ENCODE data around the gene SULT1C4.

The SULT1C4 gene

DNA sequence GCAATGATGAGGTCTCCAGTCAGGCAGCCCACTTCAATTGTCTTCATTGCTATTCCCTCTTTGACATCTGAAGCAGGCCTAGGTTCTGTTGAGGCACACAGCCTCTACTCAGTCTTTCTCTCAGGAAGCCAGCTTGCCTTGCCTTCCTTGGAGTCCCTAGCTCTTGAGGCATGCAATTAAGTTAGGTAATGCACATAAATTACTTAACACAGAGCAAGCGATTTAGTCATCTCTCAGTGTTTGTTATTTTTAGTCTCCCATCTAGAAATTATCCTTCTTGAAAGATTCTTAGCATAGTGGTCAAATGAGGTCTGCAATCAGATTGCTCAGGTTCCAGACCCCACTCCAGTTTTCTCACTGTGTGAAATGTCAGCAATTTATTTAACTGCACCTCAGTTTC is 32.0 kb downstream of the SULT1C4 start:
- Histone ChIP-seq H3K27me3 (ENCODE audit: control insufficient read depth in 2 of 2, insufficient read depth in 2 of 2, low read length in 2 of 2) (no peaks in the 10 kb centered on the region), H3K4me1 (ENCODE audit: control insufficient read depth in 2 of 2, insufficient read depth in 2 of 2, low read length in 2 of 2) (no peaks in the 10 kb centered on the region), H3K36me3 (ENCODE audit: control insufficient read depth in 2 of 2, insufficient read depth in 2 of 2, low read length in 2 of 2) (no peaks in the 10 kb centered on the region), H3K4me3 (ENCODE audit: low read length in 2 of 2) (no peak overlapping the region), H3K9ac (ENCODE audit: low read depth in 1 of 2, low read length in 2 of 2) (no peak overlapping the region), H3K27ac (ENCODE audit: low read depth in 2 of 2, low read length in 2 of 2) (no peak overlapping the region), H3K9me3 (ENCODE audit: control insufficient read depth in 2 of 2, low read length in 2 of 2) (peaks cover 5% of the 10 kb centered on the region in 2 donors)

DNA sequence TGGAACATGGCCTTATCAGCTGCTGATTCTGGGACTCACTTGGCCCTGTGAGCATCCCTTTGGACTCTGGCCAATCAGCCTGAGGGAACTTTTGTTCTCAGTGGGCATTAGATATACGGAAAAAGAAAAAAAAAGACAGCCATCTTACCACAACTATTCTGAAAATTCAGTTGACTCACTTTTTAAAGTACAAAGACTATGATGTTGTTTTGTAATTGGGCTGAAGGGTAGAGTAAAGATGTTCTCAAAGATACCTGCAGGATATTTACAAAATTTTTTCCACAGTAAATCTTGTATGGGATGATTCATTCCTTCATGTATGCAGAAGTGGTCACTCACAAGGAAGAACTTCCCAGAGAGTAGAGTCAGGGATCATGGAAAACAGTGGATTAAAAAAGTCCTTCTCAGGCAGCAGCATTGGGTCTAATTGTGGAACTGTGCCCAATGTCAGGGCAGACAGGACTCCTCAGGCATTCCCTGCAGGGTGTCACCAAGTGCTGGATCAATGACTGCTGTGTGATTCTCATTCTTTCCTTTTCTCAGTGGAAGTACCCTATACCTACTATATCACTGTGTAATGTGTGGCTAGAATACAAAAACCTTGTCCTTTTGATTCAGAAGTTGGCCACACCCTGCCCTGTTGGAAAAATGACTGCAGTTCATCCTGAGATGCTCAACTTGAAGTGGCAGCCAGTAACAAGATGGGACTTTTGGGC is 35.4 kb downstream of the SULT1C4 start:
- H3K4me3 ChIP-seq (ENCODE audit: low read length in 2 of 2), result no peak overlapping the region
- no peaks in the 10 kb centered on the region for H3K36me3 ChIP-seq (ENCODE audit: control insufficient read depth in 2 of 2, insufficient read depth in 2 of 2, low read length in 2 of 2)
- no peak overlapping the region for H3K9ac ChIP-seq (ENCODE audit: low read depth in 1 of 2, low read length in 2 of 2)
- H3K27me3 ChIP-seq (ENCODE audit: control insufficient read depth in 2 of 2, insufficient read depth in 2 of 2, low read length in 2 of 2), result no peaks in the 10 kb centered on the region
- no peaks in the 10 kb centered on the region for H3K9me3 ChIP-seq (ENCODE audit: control insufficient read depth in 2 of 2, low read length in 2 of 2)
- H3K27ac ChIP-seq (ENCODE audit: low read depth in 2 of 2, low read length in 2 of 2), result no peak overlapping the region
- H3K4me1 ChIP-seq (ENCODE audit: control insufficient read depth in 2 of 2, insufficient read depth in 2 of 2, low read length in 2 of 2), result no peaks in the 10 kb centered on the region

DNA sequence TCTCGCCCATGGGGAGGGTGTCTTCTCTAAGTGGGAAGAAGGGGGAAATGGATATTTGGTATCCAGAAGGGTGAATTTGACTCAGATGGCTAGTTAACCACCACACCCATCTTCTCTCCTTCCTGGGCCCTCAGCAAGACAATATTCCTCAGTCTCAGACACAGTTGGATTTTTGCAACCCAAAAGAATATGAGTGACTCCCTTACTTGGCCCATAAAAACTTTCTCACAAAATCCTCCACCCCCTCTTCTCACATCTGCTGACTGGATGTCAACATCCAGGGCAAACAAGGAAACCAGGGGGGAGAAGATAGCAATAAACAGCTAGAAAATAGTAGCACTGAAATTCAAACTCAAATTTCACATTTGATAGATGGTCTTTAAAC is 35.9 kb downstream of the SULT1C4 start:
- no peak overlapping the region for H3K9ac ChIP-seq (ENCODE audit: low read depth in 1 of 2, low read length in 2 of 2)
- H3K27me3 ChIP-seq (ENCODE audit: control insufficient read depth in 2 of 2, insufficient read depth in 2 of 2, low read length in 2 of 2), result no peaks in the 10 kb centered on the region
- H3K4me1 ChIP-seq (ENCODE audit: control insufficient read depth in 2 of 2, insufficient read depth in 2 of 2, low read length in 2 of 2), result no peaks in the 10 kb centered on the region
- H3K36me3 ChIP-seq (ENCODE audit: control insufficient read depth in 2 of 2, insufficient read depth in 2 of 2, low read length in 2 of 2), result no peaks in the 10 kb centered on the region
- H3K9me3 ChIP-seq (ENCODE audit: control insufficient read depth in 2 of 2, low read length in 2 of 2), result no peaks in the 10 kb centered on the region
- no peak overlapping the region for H3K27ac ChIP-seq (ENCODE audit: low read depth in 2 of 2, low read length in 2 of 2)
- H3K4me3 ChIP-seq (ENCODE audit: low read length in 2 of 2), result no peak overlapping the region

DNA sequence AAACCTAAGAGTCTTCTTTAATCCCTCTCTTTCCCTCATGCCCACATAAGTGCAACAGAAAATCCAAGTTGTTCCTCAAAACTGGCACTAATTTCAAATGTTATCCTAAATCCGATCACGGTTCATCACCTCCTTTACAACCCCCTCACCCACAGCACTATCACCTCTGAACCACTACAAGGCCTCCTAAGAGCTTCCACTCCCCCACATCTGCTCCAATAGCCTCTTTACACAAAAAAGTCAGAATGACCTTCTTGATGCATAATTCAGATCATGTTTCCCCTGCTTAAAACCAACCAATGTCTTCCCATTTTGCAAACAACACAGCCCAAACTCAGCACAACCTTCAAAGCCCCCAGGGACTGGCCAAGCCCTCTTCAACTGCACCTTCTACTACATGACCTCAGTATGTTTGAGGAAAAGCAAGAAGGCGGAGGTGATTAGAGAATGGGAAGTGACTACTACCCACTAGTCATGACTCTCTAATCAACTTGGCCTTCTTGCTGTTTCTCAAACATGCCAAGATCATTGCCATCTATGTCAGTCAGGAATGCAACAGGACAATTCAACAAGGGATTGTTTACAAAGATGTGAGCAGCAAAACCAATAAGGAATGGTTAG is 36.6 kb downstream of the SULT1C4 start:
- Histone ChIP-seq H3K36me3 (ENCODE audit: control insufficient read depth in 2 of 2, insufficient read depth in 2 of 2, low read length in 2 of 2) (no peaks in the 10 kb centered on the region), H3K27me3 (ENCODE audit: control insufficient read depth in 2 of 2, insufficient read depth in 2 of 2, low read length in 2 of 2) (no peaks in the 10 kb centered on the region), H3K9me3 (ENCODE audit: control insufficient read depth in 2 of 2, low read length in 2 of 2) (no peaks in the 10 kb centered on the region), H3K4me3 (ENCODE audit: low read length in 2 of 2) (no peak overlapping the region), H3K27ac (ENCODE audit: low read depth in 2 of 2, low read length in 2 of 2) (no peak overlapping the region), H3K9ac (ENCODE audit: low read depth in 1 of 2, low read length in 2 of 2) (no peak overlapping the region), H3K4me1 (ENCODE audit: control insufficient read depth in 2 of 2, insufficient read depth in 2 of 2, low read length in 2 of 2) (no peaks in the 10 kb centered on the region)

DNA sequence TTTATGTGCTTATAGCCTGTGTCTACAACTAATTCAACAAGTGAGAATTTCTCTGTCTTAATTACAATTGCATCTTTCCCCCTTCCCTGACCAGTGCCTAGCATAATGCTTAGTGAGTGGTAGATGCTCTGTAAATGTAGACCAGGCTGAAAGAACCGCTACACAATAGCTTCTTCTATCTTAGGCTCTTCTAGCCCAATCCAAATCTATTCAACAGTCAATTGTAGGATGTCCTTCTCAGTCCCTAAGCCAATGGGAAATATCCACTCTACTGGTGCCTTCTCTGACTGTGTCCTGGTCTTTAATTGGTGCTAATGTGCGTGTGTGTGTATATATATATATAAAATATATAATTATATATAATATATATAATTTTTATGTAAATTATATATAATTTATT is 37.2 kb downstream of the SULT1C4 start:
- Histone ChIP-seq H3K4me1 (ENCODE audit: control insufficient read depth in 2 of 2, insufficient read depth in 2 of 2, low read length in 2 of 2) (no peaks in the 10 kb centered on the region), H3K9me3 (ENCODE audit: control insufficient read depth in 2 of 2, low read length in 2 of 2) (no peaks in the 10 kb centered on the region), H3K4me3 (ENCODE audit: low read length in 2 of 2) (no peak overlapping the region), H3K27ac (ENCODE audit: low read depth in 2 of 2, low read length in 2 of 2) (no peak overlapping the region), H3K36me3 (ENCODE audit: control insufficient read depth in 2 of 2, insufficient read depth in 2 of 2, low read length in 2 of 2) (no peaks in the 10 kb centered on the region), H3K9ac (ENCODE audit: low read depth in 1 of 2, low read length in 2 of 2) (no peak overlapping the region), H3K27me3 (ENCODE audit: control insufficient read depth in 2 of 2, insufficient read depth in 2 of 2, low read length in 2 of 2) (no peaks in the 10 kb centered on the region)

DNA sequence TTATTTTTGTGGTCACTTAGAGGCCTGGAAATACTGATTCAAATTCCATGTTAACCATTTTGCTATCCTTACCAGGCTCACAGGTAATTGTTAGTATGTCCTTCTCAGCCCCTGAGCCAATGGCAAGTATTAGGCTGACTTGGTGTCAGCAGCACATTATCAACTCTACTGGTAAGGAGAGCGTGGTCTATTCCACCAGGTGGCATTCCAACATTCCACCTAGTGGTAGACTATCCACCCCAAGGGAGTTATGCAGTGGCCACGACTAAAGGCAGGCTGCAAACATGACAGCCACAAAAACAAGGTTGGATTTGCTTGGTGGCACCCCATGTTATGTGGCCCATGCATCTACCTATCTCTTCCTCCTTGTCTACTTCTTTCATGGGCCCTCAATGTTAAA is 39.5 kb downstream of the SULT1C4 start:
- Histone ChIP-seq H3K27me3 (ENCODE audit: control insufficient read depth in 2 of 2, insufficient read depth in 2 of 2, low read length in 2 of 2) (no peaks in the 10 kb centered on the region), H3K4me3 (ENCODE audit: low read length in 2 of 2) (no peak overlapping the region), H3K9me3 (ENCODE audit: control insufficient read depth in 2 of 2, low read length in 2 of 2) (no peaks in the 10 kb centered on the region), H3K9ac (ENCODE audit: low read depth in 1 of 2, low read length in 2 of 2) (no peak overlapping the region), H3K27ac (ENCODE audit: low read depth in 2 of 2, low read length in 2 of 2) (no peak overlapping the region), H3K36me3 (ENCODE audit: control insufficient read depth in 2 of 2, insufficient read depth in 2 of 2, low read length in 2 of 2) (no peaks in the 10 kb centered on the region), H3K4me1 (ENCODE audit: control insufficient read depth in 2 of 2, insufficient read depth in 2 of 2, low read length in 2 of 2) (no peaks in the 10 kb centered on the region)

DNA sequence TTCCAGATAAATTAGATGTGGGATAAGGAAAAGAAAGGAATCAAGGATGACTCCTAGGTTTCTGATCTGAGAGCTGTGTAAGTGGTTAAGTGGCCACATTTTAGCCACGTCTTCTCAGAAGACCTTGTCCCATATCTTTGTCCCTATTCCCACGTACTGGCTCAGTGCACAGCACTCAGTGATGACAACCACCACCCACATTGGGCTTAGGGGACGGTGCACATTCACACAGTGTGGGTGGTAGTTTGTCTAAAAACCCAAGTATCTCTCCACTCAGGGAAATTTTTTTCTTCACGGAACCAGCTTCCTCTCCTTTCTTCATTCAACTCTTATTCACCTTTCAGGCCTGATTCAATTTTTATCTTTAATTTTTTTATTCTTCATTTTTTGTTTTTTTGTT is 40.7 kb downstream of the SULT1C4 start:
- Histone ChIP-seq H3K9ac (ENCODE audit: low read depth in 1 of 2, low read length in 2 of 2) (no peak overlapping the region), H3K36me3 (ENCODE audit: control insufficient read depth in 2 of 2, insufficient read depth in 2 of 2, low read length in 2 of 2) (no peaks in the 10 kb centered on the region), H3K4me1 (ENCODE audit: control insufficient read depth in 2 of 2, insufficient read depth in 2 of 2, low read length in 2 of 2) (no peaks in the 10 kb centered on the region), H3K27ac (ENCODE audit: low read depth in 2 of 2, low read length in 2 of 2) (no peak overlapping the region), H3K27me3 (ENCODE audit: control insufficient read depth in 2 of 2, insufficient read depth in 2 of 2, low read length in 2 of 2) (no peaks in the 10 kb centered on the region), H3K9me3 (ENCODE audit: control insufficient read depth in 2 of 2, low read length in 2 of 2) (no peaks in the 10 kb centered on the region), H3K4me3 (ENCODE audit: low read length in 2 of 2) (no peak overlapping the region)

DNA sequence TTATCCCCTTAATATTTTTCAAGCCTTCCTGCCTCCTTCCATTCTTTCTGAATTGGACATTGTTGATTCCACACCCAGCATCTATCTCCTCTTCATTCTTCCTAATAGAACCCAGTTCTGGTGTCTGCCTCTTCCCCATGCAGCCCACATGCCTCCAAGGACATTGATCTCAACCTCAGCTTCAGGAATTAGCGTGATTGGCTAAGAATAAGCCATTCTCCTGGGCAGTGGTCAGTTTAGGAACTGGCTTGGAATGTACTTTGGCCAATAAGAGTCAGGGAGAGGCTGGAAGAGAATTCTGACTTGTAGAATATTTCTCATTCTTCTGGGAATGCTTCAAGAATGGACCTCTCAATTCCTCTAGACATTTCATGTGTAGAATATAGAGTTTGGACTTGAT is 45.3 kb downstream of the SULT1C4 start:
- H3K36me3 ChIP-seq (ENCODE audit: control insufficient read depth in 2 of 2, insufficient read depth in 2 of 2, low read length in 2 of 2), result no peaks in the 10 kb centered on the region
- no peaks in the 10 kb centered on the region for H3K9me3 ChIP-seq (ENCODE audit: control insufficient read depth in 2 of 2, low read length in 2 of 2)
- H3K4me1 ChIP-seq (ENCODE audit: control insufficient read depth in 2 of 2, insufficient read depth in 2 of 2, low read length in 2 of 2), result no peaks in the 10 kb centered on the region
- H3K9ac ChIP-seq (ENCODE audit: low read depth in 1 of 2, low read length in 2 of 2), result no peak overlapping the region
- H3K27ac ChIP-seq (ENCODE audit: low read depth in 2 of 2, low read length in 2 of 2), result no peak overlapping the region
- no peaks in the 10 kb centered on the region for H3K27me3 ChIP-seq (ENCODE audit: control insufficient read depth in 2 of 2, insufficient read depth in 2 of 2, low read length in 2 of 2)
- no peak overlapping the region for H3K4me3 ChIP-seq (ENCODE audit: low read length in 2 of 2)

DNA sequence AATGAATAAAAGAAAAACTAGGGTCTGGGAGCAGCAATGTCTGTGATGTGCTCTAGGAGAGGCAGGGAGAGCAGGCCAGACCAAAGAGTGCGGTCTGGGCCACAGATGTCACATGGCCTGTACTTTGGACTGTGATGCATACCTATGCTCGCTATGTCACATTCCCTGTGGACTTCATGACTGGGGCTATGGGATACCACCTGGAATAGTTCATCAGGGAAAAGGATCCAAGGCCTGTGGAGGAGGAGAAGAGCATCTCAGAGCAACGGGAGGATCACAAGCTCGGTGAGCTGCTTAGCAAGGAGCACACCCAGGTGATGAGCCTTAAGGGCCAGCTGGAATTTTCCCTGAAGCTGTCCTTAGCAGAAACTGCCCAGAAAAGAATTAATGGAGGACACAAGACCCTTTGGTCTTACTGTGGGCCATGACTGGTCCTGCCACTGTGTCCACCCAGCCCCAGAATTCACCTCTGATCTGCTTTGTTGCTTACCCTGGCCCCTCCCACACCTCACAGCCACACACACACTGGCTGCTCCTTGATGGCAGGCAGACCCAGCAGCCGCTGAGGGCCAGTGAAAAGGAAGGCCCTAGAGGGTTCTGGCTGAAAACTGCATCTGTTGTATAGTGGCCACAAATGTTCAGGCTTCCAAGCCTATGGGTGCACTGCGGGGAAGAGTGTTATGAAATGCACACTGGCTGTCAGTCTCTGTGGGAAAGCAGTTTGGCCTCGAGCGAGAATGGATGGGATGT is 45.9 kb downstream of the SULT1C4 start:
- Histone ChIP-seq H3K27ac (ENCODE audit: low read depth in 2 of 2, low read length in 2 of 2) (no peak overlapping the region), H3K36me3 (ENCODE audit: control insufficient read depth in 2 of 2, insufficient read depth in 2 of 2, low read length in 2 of 2) (no peaks in the 10 kb centered on the region), H3K4me1 (ENCODE audit: control insufficient read depth in 2 of 2, insufficient read depth in 2 of 2, low read length in 2 of 2) (no peaks in the 10 kb centered on the region), H3K9ac (ENCODE audit: low read depth in 1 of 2, low read length in 2 of 2) (no peak overlapping the region), H3K27me3 (ENCODE audit: control insufficient read depth in 2 of 2, insufficient read depth in 2 of 2, low read length in 2 of 2) (no peaks in the 10 kb centered on the region), H3K9me3 (ENCODE audit: control insufficient read depth in 2 of 2, low read length in 2 of 2) (no peaks in the 10 kb centered on the region), H3K4me3 (ENCODE audit: low read length in 2 of 2) (no peak overlapping the region)

DNA sequence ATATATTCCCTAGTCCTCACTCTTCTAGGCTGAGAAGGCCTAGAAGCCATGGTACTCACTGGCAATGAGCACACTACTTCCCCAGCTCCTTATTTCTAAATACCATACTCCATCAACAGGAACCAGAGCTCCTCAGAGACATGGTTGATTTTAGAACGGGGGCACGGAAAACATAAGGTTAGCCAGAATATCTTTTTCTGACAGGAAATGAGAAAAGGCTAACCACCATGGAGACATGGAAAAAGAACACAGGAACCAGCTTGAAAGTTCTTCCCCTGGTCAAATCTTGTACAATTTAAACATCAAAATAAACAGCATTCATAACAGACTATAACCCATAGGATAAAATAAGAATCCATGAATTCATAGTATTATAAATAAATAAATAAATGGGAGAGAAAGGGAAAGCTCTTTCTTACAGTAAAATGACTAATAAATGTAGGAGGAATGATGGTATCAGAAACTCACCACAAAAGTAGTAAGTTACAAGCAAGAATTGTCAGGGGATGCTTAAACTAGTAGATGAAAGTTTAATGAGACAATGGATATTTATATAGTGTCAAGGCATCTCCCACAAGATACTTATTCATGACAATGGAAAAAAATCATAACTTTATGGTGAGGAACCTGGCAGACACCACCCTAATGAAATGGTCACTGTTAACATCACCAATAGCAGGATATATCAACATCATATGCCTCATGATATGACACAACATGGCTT is 50.7 kb downstream of the SULT1C4 start:
- H3K27me3 ChIP-seq (ENCODE audit: control insufficient read depth in 2 of 2, insufficient read depth in 2 of 2, low read length in 2 of 2), result no peaks in the 10 kb centered on the region
- no peak overlapping the region for H3K9ac ChIP-seq (ENCODE audit: low read depth in 1 of 2, low read length in 2 of 2)
- H3K9me3 ChIP-seq (ENCODE audit: control insufficient read depth in 2 of 2, low read length in 2 of 2), result no peaks in the 10 kb centered on the region
- H3K4me1 ChIP-seq (ENCODE audit: control insufficient read depth in 2 of 2, insufficient read depth in 2 of 2, low read length in 2 of 2), result no peaks in the 10 kb centered on the region
- H3K36me3 ChIP-seq (ENCODE audit: control insufficient read depth in 2 of 2, insufficient read depth in 2 of 2, low read length in 2 of 2), result no peaks in the 10 kb centered on the region
- H3K4me3 ChIP-seq (ENCODE audit: low read length in 2 of 2), result no peak overlapping the region
- H3K27ac ChIP-seq (ENCODE audit: low read depth in 2 of 2, low read length in 2 of 2), result no peak overlapping the region
